ENCODE measurements around the gene PPP1R11. TPM values are rescaled to one million over a fixed set of nuclear protein-coding genes. Genes with fewer than 3 reads are reported as not detected.

The PPP1R11 gene
- total and polyA plus RNA-seq, 2 of the 13 experiments (the other 11 are each of a cell fraction or from before 2014, with no cell fraction given) = 32.1 to 58.9 TPM

DNA sequence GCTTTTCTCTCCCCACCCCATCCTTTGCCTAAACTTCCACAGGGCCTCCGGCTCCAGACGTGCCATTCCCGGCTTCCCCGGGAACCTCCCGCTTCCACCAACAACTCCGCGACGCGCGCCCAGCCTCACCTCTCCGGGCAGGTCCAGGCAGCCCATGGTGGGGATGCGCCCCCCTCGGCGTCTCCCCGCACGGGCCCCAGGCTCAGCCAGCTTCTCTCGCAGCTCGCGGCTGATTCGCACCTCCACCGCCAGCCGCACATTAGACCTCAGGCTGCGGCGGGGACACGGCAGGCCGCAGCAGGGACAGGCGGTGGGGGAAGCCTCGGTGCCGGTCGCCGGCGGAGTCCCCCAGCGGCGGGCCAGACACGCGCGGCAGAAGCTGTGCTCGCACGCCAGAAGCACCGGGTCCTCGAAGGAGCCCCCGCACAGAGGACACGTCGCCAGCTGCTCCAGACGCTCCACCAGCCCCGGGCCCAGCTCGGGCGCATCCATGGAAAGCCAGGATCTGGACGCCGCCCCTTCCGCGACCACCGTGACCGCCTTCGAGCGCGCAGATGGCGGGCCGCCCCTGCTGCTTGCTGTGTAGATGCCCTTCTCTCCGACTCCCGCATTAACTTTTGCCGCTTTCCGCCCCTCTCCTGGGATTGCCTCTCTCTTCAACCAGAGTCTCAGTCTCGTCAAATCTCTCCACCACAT, 8.2 kb downstream of the PPP1R11 start, which contains the start of gene RNF39 (continued):
- TF ChIP-seq, protein P1, sequence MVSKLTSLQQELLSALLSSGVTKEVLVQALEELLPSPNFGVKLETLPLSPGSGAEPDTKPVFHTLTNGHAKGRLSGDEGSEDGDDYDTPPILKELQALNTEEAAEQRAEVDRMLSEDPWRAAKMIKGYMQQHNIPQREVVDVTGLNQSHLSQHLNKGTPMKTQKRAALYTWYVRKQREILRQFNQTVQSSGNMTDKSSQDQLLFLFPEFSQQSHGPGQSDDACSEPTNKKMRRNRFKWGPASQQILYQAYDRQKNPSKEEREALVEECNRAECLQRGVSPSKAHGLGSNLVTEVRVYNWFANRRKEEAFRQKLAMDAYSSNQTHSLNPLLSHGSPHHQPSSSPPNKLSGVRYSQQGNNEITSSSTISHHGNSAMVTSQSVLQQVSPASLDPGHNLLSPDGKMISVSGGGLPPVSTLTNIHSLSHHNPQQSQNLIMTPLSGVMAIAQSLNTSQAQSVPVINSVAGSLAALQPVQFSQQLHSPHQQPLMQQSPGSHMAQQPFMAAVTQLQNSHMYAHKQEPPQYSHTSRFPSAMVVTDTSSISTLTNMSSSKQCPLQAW (CRISPR knock-in tag; IDR thresholded peaks at IDR 0.05) = peak; percentile 22; the same call in 1 of the 2 replicates
- TF ChIP-seq ZNF670 (CRISPR knock-in tag; IDR thresholded peaks at IDR 0.05; ENCODE audit: borderline replicate concordance) (0 out of 2 replicates have a peak, but pooled peaks have one; percentile 20), KDM3A (CRISPR knock-in tag; IDR thresholded peaks at IDR 0.05; ENCODE audit: low read depth) (no peak), MAF1 (CRISPR knock-in tag; IDR thresholded peaks at IDR 0.05; ENCODE audit: borderline replicate concordance) (no peak), NFYB (CRISPR knock-in tag; IDR thresholded peaks at IDR 0.05) (no peak), ISX (CRISPR knock-in tag; conservative IDR thresholded peaks at IDR 0.05) (no peak), ZNF263 (CRISPR knock-in tag; IDR thresholded peaks at IDR 0.05) (peak; percentile 13; the same call in 1 of the 2 replicates), PAWR (CRISPR knock-in tag; IDR thresholded peaks at IDR 0.05; ENCODE audit: borderline replicate concordance) (no peak), NFIC (IDR thresholded peaks at IDR 0.05; ENCODE audit: low read length) (no peak), ZNF709 (CRISPR knock-in tag; IDR thresholded peaks at IDR 0.05) (0 out of 2 replicates have a peak, but pooled peaks have one; percentile 60), ZNF749 (CRISPR knock-in tag; IDR thresholded peaks at IDR 0.05; ENCODE audit: borderline replicate concordance) (peak; percentile 52; the same call in 1 of the 2 replicates), GTF3A (CRISPR knock-in tag; conservative IDR thresholded peaks at IDR 0.05) (no peak), ZNF780A (CRISPR knock-in tag; IDR thresholded peaks at IDR 0.05) (no peak), SKI (IDR thresholded peaks at IDR 0.05; ENCODE audit: partially characterized antibody) (no peak), ZNF562 (CRISPR knock-in tag; IDR thresholded peaks at IDR 0.05; ENCODE audit: borderline replicate concordance) (no peak), TGIF2 (CRISPR knock-in tag; IDR thresholded peaks at IDR 0.05) (no peak; the same call in 1 of the 2 replicates), ZNF782 (CRISPR knock-in tag; IDR thresholded peaks at IDR 0.05; ENCODE audit: borderline replicate concordance) (no peak), KAT8 (CRISPR knock-in tag; IDR thresholded peaks at IDR 0.05) (0 out of 2 replicates have a peak, but pooled peaks have one; percentile 14), NR2C2 (CRISPR knock-in tag; IDR thresholded peaks at IDR 0.05; ENCODE audit: borderline replicate concordance) (no peak), ZNF225 (CRISPR knock-in tag; IDR thresholded peaks at IDR 0.05) (no peak), ZNF446 (CRISPR knock-in tag; IDR thresholded peaks at IDR 0.05) (peak; percentile 82), ZNF30 (CRISPR knock-in tag; IDR thresholded peaks at IDR 0.05) (0 out of 2 replicates have a peak, but pooled peaks have one; percentile 78), ETV6 (CRISPR knock-in tag; conservative IDR thresholded peaks at IDR 0.05) (no peak), TSC22D2 (CRISPR knock-in tag; IDR thresholded peaks at IDR 0.05; ENCODE audit: borderline replicate concordance) (no peak)
- TF ChIP-seq, protein P2, sequence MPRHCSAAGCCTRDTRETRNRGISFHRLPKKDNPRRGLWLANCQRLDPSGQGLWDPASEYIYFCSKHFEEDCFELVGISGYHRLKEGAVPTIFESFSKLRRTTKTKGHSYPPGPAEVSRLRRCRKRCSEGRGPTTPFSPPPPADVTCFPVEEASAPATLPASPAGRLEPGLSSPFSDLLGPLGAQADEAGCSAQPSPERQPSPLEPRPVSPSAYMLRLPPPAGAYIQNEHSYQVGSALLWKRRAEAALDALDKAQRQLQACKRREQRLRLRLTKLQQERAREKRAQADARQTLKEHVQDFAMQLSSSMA (CRISPR knock-in tag; IDR thresholded peaks at IDR 0.05) = no peak
- TF ChIP-seq, protein P3, sequence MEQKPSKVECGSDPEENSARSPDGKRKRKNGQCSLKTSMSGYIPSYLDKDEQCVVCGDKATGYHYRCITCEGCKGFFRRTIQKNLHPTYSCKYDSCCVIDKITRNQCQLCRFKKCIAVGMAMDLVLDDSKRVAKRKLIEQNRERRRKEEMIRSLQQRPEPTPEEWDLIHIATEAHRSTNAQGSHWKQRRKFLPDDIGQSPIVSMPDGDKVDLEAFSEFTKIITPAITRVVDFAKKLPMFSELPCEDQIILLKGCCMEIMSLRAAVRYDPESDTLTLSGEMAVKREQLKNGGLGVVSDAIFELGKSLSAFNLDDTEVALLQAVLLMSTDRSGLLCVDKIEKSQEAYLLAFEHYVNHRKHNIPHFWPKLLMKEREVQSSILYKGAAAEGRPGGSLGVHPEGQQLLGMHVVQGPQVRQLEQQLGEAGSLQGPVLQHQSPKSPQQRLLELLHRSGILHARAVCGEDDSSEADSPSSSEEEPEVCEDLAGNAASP (CRISPR knock-in tag; IDR thresholded peaks at IDR 0.05; ENCODE audit: borderline replicate concordance) = no peak
- TF ChIP-seq, protein P4, sequence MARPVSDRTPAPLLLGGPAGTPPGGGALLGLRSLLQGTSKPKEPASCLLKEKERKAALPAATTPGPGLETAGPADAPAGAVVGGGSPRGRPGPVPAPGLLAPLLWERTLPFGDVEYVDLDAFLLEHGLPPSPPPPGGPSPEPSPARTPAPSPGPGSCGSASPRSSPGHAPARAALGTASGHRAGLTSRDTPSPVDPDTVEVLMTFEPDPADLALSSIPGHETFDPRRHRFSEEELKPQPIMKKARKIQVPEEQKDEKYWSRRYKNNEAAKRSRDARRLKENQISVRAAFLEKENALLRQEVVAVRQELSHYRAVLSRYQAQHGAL (CRISPR knock-in tag; IDR thresholded peaks at IDR 0.05; ENCODE audit: not compliant biosample characterization) = peak; percentile 63
